SK-N-SH (cell line): ENCODE results near the gene NPAS3. TPM values are rescaled to one million over a fixed set of nuclear protein-coding genes. Genes with fewer than 3 reads are reported as not detected.

Experiments used
- CTCF ChIA-PET: fragments of 300-600, 350-600 bp; formaldehyde crosslinking; extraction: SDS; loops from one replicate; lab custom pipeline; 2021; lab: Yijun Ruan, JAX
- POLR2A ChIA-PET: fragments of 350-600 bp; sonication (Branson Sonifier 250); formaldehyde crosslinking; extraction: SDS; loops from one replicate; lab custom pipeline; 2020; ENCODE audit warnings: antibody characterized with exemption, inconsistent platforms; lab: Yijun Ruan, JAX
- DNase-seq: peaks from one replicate; pipeline ENCODE4 v3.0.0; 2012
- H2AFZ ChIP-seq: fragments of 200-600 bp; sonication (generic); 2 replicates; pipeline ENCODE4 v1.8.1; 2016; ENCODE audit warnings: antibody characterized with exemption, mild to moderate bottlenecking, low read depth
- H3F3A ChIP-seq: fragments of 200-600 bp; sonication (generic); replicated peaks from 2 replicates; pipeline ENCODE3; 2016; ENCODE audit warnings: antibody characterized with exemption, mild to moderate bottlenecking; ENCODE audit not compliant: insufficient read depth
- H3K27ac ChIP-seq, 2 experiments: fragments of 200-500 bp in 1 of 2; fragments of 200-600 bp in 1 of 2; sonication (Bioruptor generic) in 1 of 2; sonication (generic), shearing (Covaris generic) in 1 of 2; 2 replicates each; pipeline versions ENCODE4 v1.5.1 to v1.6.1; 2014 to 2016; ENCODE audit warnings: low read depth in 2 of 2, inconsistent platforms in 1 of 2, low read length in 1 of 2, mild to moderate bottlenecking in 1 of 2, mixed read lengths in 1 of 2
- H3K27me3 ChIP-seq: fragments of 200-600 bp; sonication (generic), shearing (Covaris generic); 2 replicates; pipeline ENCODE4 v1.6.1; 2016; ENCODE audit warnings: mixed run types; ENCODE audit not compliant: insufficient read depth
- H3K36me3 ChIP-seq, 2 experiments: fragments of 200-500 bp in 1 of 2; fragments of 200-600 bp in 1 of 2; sonication (Bioruptor generic) in 1 of 2; sonication (generic) in 1 of 2; replicated peaks in 1 of 2; 2 replicates each; pipeline versions ENCODE3 to v1.5.1; 2014 to 2016; ENCODE audit warnings: low read length in 1 of 2, mild to moderate bottlenecking in 1 of 2; ENCODE audit not compliant: insufficient read depth in 2 of 2, control insufficient read depth in 1 of 2
- H3K4me1 ChIP-seq, 2 experiments: fragments of 200-500 bp in 1 of 2; fragments of 200-600 bp in 1 of 2; sonication (Bioruptor generic) in 1 of 2; sonication (generic), shearing (Covaris generic) in 1 of 2; 2 replicates each; pipeline versions ENCODE4 v1.5.1 to v1.6.1; 2014 to 2016; ENCODE audit warnings: low read depth in 1 of 2, low read length in 1 of 2, mixed run types in 1 of 2; ENCODE audit not compliant: insufficient read depth in 2 of 2, control insufficient read depth in 1 of 2
- H3K4me2 ChIP-seq: fragments of 200-600 bp; sonication (generic), shearing (Covaris generic); 2 replicates; pipeline ENCODE4 v1.6.1; 2017; ENCODE audit warnings: mixed run types
- H3K4me3 ChIP-seq, 2 experiments: fragments of 200-500 bp in 1 of 2; fragments of 200-600 bp in 1 of 2; sonication (Bioruptor generic) in 1 of 2; sonication (generic), shearing (Covaris generic) in 1 of 2; 2 replicates each; pipeline versions ENCODE4 v1.5.1 to v1.8.1; 2014 to 2016; ENCODE audit warnings: low read depth in 2 of 2, inconsistent platforms in 1 of 2, low read length in 1 of 2, mild to moderate bottlenecking in 1 of 2, mixed read lengths in 1 of 2, moderate library complexity in 1 of 2
- H3K79me2 ChIP-seq: fragments of 200-600 bp; sonication (generic); 2 replicates; pipeline ENCODE4 v1.8.1; 2017; ENCODE audit warnings: mild to moderate bottlenecking; ENCODE audit not compliant: insufficient read depth
- H3K9ac ChIP-seq: fragments of 200-600 bp; sonication (generic); 2 replicates; pipeline ENCODE4 v1.6.1; 2017; ENCODE audit warnings: mixed run types
- H3K9me2 ChIP-seq: fragments of 200-600 bp; sonication (generic); 2 replicates; pipeline ENCODE4 v1.6.1; 2017; ENCODE audit warnings: mixed run types
- H3K9me3 ChIP-seq: fragments of 200-600 bp; sonication (generic); 2 replicates; pipeline ENCODE4 v1.6.1; 2017; ENCODE audit warnings: mixed run types, mild to moderate bottlenecking, moderate library complexity
- H4K20me1 ChIP-seq: fragments of 200-600 bp; sonication (generic); 2 replicates; pipeline ENCODE4 v1.6.1; 2017; ENCODE audit warnings: mild to moderate bottlenecking, mixed run types; ENCODE audit not compliant: insufficient read depth
- CHD2 ChIP-seq: fragments of 150-350 bp; IDR thresholded peaks from 2 replicates; pipeline ENCODE4 v1.6.1; 2018; ENCODE audit warnings: low read length; ENCODE audit not compliant: partially characterized antibody
- ELF1 ChIP-seq: IDR thresholded peaks from 2 replicates; pipeline ENCODE4 v1.4.0; 2012
- EP300 ChIP-seq, 2 experiments: IDR thresholded peaks; 2 replicates each; pipeline versions ENCODE4 v1.4.0 to v1.6.1; 2012; ENCODE audit warnings: borderline replicate concordance in 1 of 2, low read depth in 1 of 2, low read length in 1 of 2
- FOSL2 ChIP-seq: IDR thresholded peaks from 2 replicates; pipeline ENCODE4 v1.4.0; 2012; ENCODE audit warnings: low read depth, mild to moderate bottlenecking, moderate library complexity, borderline replicate concordance
- FOXJ3 ChIP-seq: sonication (generic); formaldehyde crosslinking; IDR thresholded peaks from 2 replicates; pipeline ENCODE4 v1.5.1; 2020; ENCODE audit warnings: mild to moderate bottlenecking, missing genetic modification reagents
- FOXM1 ChIP-seq: IDR thresholded peaks from 2 replicates; pipeline ENCODE4 v1.4.0; 2012; ENCODE audit warnings: low read depth, mild to moderate bottlenecking
- GATA2 ChIP-seq: sonication (generic); formaldehyde crosslinking; IDR thresholded peaks from 2 replicates; pipeline ENCODE4 v1.5.0; 2020; ENCODE audit warnings: mild to moderate bottlenecking, missing genetic modification reagents
- MEF2A ChIP-seq: IDR thresholded peaks from 2 replicates; pipeline ENCODE4 v1.4.0; 2012; ENCODE audit warnings: low read depth, borderline replicate concordance
- MXI1 ChIP-seq: IDR thresholded peaks from 2 replicates; pipeline ENCODE4 v1.6.1; 2012; ENCODE audit warnings: mild to moderate bottlenecking, low read depth, low read length, improper control_type of control experiment
- POLR2AphosphoS5 ChIP-seq: IDR thresholded peaks from 2 replicates; pipeline ENCODE4 v1.6.1; 2012; ENCODE audit warnings: low read depth, low read length
- REST ChIP-seq: IDR thresholded peaks from 2 replicates; pipeline ENCODE4 v1.6.1; 2012; ENCODE audit warnings: mild to moderate bottlenecking, low read depth, low read length, moderate library complexity
- TCF12 ChIP-seq: IDR thresholded peaks from 2 replicates; pipeline ENCODE4 v1.4.0; 2012
- YY1 ChIP-seq: IDR thresholded peaks from 2 replicates; pipeline ENCODE4 v1.4.0; 2012; ENCODE audit warnings: low read depth, mild to moderate bottlenecking
- WGBS: methylation state at CpG from one replicate; pipeline ENCODE4 v1.1.6; 2017; ENCODE audit warnings: low lambda C conversion rate; 5-methylcytosine and 5-hydroxymethylcytosine counted together
- polyA plus RNA-seq, 3 experiments: library from polyadenylated mRNA; depleted of rRNA; stranded (reverse); fragments of >200 nt; gene quantifications; 2 replicates each; pipeline ENCODE4 v1.2.3, GENCODE V29; 2012
- TF ChIP-seq, protein P1 (sequence below): IDR thresholded peaks from 2 replicates; pipeline ENCODE4 v1.4.0; 2012; ENCODE audit warnings: low read depth, borderline replicate concordance
- TF ChIP-seq, protein P2 (sequence below): IDR thresholded peaks from 2 replicates; pipeline ENCODE4; 2012

The NPAS3 gene
- polyA plus RNA-seq, 1 of the 3 experiments (the other 2 are of a cell fraction) = 4.3 TPM

- CTCF ChIA-PET = interaction anchor here (0.5 to 1.1 kb wide), 3 partner anchors 32 to 122 kb away, joined by 3 to 5 read pairs (median 3); no protein-coding TSS in a partner anchor
Measured at GRCh38 chr14:33699300-33699983, 760.8 kb downstream of the NPAS3 start.

More at GRCh38 chr14:33699300-33699983, 760.8 kb downstream of the NPAS3 start:
- POLR2A ChIA-PET = no interaction called here
- DNase-seq = no peak
- Histone ChIP-seq H3K27ac (no peak overlapping the region), H3F3A (no peaks in the 10 kb centered on the region), H3K4me2 (no peak overlapping the region), H3K9me2 (no peaks in the 10 kb centered on the region), H3K36me3 (no peaks in the 10 kb centered on the region)
- TF ChIP-seq GATA2 (CRISPR knock-in tag) (no peak), POLR2AphosphoS5 (no peak), REST (no peak), TCF12 (no peak), ELF1 (no peak), CHD2 (no peak), FOXM1 (no peak), MEF2A (no peak), MXI1 (no peak), FOXJ3 (CRISPR knock-in tag) (no peak), YY1 (no peak), EP300 (IDR thresholded peaks at IDR 0.05; ENCODE audit: borderline replicate concordance in 1 of 2, low read depth in 1 of 2, low read length in 1 of 2) (no peak), FOSL2 (no peak)
- TF ChIP-seq, protein P1, sequence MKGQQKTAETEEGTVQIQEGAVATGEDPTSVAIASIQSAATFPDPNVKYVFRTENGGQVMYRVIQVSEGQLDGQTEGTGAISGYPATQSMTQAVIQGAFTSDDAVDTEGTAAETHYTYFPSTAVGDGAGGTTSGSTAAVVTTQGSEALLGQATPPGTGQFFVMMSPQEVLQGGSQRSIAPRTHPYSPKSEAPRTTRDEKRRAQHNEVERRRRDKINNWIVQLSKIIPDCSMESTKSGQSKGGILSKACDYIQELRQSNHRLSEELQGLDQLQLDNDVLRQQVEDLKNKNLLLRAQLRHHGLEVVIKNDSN = no peak
- TF ChIP-seq, protein P2, sequence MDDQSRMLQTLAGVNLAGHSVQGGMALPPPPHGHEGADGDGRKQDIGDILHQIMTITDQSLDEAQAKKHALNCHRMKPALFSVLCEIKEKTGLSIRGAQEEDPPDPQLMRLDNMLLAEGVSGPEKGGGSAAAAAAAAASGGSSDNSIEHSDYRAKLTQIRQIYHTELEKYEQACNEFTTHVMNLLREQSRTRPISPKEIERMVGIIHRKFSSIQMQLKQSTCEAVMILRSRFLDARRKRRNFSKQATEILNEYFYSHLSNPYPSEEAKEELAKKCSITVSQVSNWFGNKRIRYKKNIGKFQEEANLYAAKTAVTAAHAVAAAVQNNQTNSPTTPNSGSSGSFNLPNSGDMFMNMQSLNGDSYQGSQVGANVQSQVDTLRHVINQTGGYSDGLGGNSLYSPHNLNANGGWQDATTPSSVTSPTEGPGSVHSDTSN = no peak
- TF ChIP-seq, all 33 proteins: peak for 0
- Histone ChIP-seq H4K20me1 (no peaks in the 10 kb centered on the region), H3K9me3 (no peaks in the 10 kb centered on the region), H3K27me3 (no peaks in the 10 kb centered on the region), H2AFZ (no peak overlapping the region), H3K9ac (no peak overlapping the region), H3K79me2 (no peaks in the 10 kb centered on the region), H3K4me3 (no peak overlapping the region), H3K4me1 (no peaks in the 10 kb centered on the region)
- WGBS = 84% methylated on average over 12 of the region's 12 CpGs
